GM10847 (cell line): ENCODE measurements around the gene KAZALD1.

Experiments
- POLR2A ChIP-seq: IDR thresholded peaks from 2 replicates; pipeline ENCODE4 v1.6.1; 2011; ENCODE audit not compliant: insufficient read length; ENCODE audit errors: extremely low read depth

Gene KAZALD1

GRCh38 chr10:101022967-101023705 is 38.7 kb upstream of the KAZALD1 start:
- no peak for TF ChIP-seq POLR2A

DNA sequence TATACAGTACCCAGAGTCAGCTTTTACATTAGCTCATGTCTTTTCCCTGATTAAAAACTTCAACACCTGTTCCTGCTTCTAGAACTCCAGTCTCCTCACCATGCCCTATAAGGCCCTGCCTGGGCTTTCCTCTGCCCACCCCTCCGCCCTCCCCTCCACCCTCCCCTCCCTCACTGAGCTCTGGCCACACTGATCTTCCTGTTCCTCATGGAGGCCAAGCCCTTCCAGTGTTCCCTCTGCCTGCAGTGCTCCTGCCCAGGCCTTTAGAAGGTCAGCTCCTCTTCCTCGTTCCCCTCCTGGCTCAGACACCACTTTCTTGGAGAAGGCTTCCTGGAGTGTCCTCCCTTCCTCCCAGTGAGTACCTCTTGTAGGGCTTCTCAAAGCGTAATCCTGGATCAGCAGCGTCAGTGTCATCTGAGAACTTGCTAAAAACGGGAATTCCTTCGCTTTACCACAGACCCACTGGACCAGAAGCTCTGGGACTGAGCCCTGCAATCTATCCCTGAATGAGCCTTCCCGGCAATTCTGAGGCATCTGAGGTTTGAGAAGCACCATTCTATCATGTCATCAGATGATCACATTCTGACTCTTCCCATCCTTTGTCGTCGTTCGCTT is 34.6 kb upstream of the KAZALD1 start:
- no peak for TF ChIP-seq POLR2A

GRCh38 chr10:101028446-101029337 is 33.1 kb upstream of the KAZALD1 start:
- TF ChIP-seq POLR2A, result no peak

DNA sequence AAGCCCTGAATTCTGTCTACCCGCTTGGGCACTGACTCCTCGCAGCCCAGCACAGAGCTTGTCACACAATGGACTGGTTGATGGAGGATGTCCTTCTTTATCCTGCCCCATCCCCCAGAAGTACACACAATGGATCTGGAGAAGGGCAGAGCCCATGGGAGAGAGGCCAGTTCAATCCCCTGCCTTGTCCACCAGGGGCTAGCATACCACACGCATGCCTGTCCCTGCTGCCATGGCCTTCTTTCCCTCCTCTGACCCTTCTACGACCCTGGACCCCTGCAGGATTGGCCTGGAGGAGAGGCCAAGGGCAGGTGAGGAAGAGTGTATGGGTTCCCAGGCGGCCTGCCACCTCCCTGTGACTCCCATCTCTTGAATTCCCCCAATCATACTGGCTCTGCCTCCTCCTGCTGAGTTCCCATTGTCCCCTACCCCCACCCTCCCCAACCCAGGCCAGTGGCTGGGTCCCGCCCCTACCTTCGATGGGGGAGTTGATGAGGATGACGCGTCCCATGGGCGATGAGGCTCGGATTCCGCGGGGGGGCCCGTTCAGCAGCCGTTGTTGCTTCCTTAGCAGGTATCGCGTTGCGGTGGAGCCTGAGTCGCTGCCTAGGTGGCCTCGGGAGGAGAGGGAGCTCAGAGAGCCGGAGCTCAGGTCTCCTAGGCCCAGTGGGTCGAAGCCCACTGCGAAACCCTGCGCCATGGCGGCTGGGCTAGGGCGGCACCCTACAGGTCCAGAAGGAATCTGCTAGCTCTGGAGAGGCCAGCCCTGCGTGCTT is 32.1 kb upstream of the KAZALD1 start:
- TF ChIP-seq POLR2A, result no peak

GRCh38 chr10:101030496-101031127 is 31.2 kb upstream of the KAZALD1 start:
- TF ChIP-seq POLR2A, result no peak

- TF ChIP-seq POLR2A, result no peak
Observed at GRCh38 chr10:101031128-101031795, 30.5 kb upstream of the KAZALD1 start, which contains the start of the genes PDZD7 and SFXN3. Gene PDZD7 (minus strand): TSS chr10:101031129. CDS start chr10:101030219, 910 bp downstream. Gene SFXN3 (plus strand): TSS chr10:101031234. CDS start chr10:101034695, 3,461 bp downstream.

DNA sequence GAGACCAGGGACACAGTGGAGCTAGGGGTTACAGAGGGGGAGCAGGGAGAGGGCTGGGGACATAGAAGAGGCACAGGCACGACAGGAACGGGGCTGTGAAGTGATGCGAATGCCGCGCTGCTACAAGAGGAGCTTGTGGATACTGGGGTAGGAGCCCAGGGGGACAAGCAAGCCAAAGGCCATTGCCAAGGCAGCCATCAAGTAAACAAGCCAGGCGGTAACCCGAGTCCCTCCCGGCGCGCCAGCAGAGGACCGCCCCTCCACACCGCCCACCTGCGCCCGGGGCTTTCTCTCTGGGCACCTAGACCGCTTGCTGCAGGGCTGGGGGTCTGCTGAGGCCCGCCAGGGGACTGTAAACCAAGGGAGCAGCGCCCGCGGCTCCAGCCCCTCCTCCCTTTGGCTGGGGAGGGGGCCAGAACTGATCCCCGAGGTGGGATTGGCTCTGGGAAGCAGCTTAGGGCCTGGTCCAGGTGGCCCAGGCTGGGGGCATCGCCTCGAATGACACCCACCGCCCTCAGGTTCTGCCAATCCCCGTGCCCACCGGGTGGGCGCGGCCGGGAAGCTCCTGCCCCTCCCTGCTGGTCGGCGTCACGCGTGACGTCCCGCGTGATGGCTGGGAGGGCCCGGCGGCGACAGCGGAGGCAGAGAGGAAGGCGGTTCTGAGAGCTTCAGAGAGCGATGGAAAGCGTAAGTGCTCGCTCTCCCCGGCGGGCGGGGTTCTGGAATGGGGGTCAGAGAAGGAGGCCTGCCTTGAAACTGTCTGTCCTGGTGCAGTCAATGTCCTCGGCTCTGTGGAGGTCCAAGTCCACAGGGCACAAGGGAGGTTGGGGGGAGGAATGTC is 29.8 kb upstream of the KAZALD1 start:
- TF ChIP-seq POLR2A, result no peak

- TF ChIP-seq POLR2A, result no peak
Observed at GRCh38 chr10:101032637-101033224, 29.1 kb upstream of the KAZALD1 start.

- TF ChIP-seq POLR2A, result no peak
Observed at GRCh38 chr10:101033276-101033675, 28.5 kb upstream of the KAZALD1 start.

- no peak for TF ChIP-seq POLR2A
Observed at GRCh38 chr10:101035314-101035713, 26.5 kb upstream of the KAZALD1 start.

- TF ChIP-seq POLR2A, result no peak
Observed at GRCh38 chr10:101035916-101036702, 25.7 kb upstream of the KAZALD1 start.

GRCh38 chr10:101036726-101037125 is 25.1 kb upstream of the KAZALD1 start:
- no peak for TF ChIP-seq POLR2A
